Measurements from ENCODE around the gene ATG9B. TPM values are rescaled to one million over a fixed set of nuclear protein-coding genes. Genes with fewer than 3 reads are reported as not detected.
A peak's percentile ranks its signal among the peaks of the same experiment; 100 is the strongest.

The ATG9B gene
- polyA plus RNA-seq, 1 of the 3 experiments (the other 2 are of a cell fraction) = 0.67 TPM

DNA sequence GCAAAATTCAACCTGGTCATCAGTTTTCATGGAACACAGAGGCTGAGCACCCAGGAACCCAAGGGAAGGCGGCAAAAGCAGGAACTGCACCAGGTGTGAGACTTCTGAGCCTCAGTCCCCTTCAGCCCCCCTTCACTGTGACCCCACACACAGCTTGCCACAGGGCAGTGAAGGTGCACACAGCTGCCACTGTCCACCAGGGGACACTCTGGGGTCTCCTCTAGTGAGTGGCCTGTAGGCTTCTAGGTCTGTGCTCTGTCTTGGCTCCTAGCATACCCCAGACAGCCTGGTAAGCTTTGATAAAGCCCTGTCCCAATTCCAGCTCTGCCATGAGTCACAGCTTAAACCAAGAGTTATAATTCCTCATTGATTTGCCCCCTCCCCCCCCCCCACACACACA lies 58.3 kb downstream of the ATG9B start:
- ChIA-PET CTCF (interaction anchor here (0.5 to 27.1 kb wide), 23 partner anchors 8 to 194 kb away, joined by 3 to 761 read pairs (median 23); partner anchors contain the start of gene NOS3), POLR2A (interaction anchor here (0.5 to 5.5 kb wide), 5 partner anchors 10 to 48 kb away, joined by 3 to 41 read pairs (median 14); no protein-coding TSS in a partner anchor)
- Histone ChIP-seq H3K4me3 (ENCODE audit: low read depth in 2 of 2, low read length in 1 of 2) (no peak overlapping the region), H3K79me2 (ENCODE audit: insufficient read depth) (no peaks in the 10 kb centered on the region), H3K4me2 (no peak overlapping the region), H3K9ac (no peak overlapping the region), H4K20me1 (ENCODE audit: insufficient read depth) (no peaks in the 10 kb centered on the region), H3K9me2 (no peaks in the 10 kb centered on the region), H3K27me3 (ENCODE audit: insufficient read depth) (peaks cover 46% of the 10 kb centered on the region), H3F3A (replicated peaks; ENCODE audit: insufficient read depth) (no peaks in the 10 kb centered on the region), H3K36me3 (replicated peaks in 1 of 2; ENCODE audit: control insufficient read depth in 1 of 2, insufficient read depth in 2 of 2, low read length in 1 of 2) (no peaks in the 10 kb centered on the region), H2AFZ (ENCODE audit: low read depth) (no peak overlapping the region), H3K9me3 (no peaks in the 10 kb centered on the region), H3K27ac (ENCODE audit: low read depth in 2 of 2, low read length in 1 of 2) (peak overlapping the region in 1 of 2 experiments; percentile 97; a peak in 2 of 4 replicates), H3K4me1 (ENCODE audit: control insufficient read depth in 1 of 2, insufficient read depth in 2 of 2, low read depth in 1 of 2, low read length in 1 of 2) (peaks cover 0 to 94% of the 10 kb centered on the region in 2 experiments; a peak in 2 of 4 replicates)
- TF ChIP-seq GATA2 (CRISPR knock-in tag; IDR thresholded peaks at IDR 0.05) = peak; percentile 33; the same call in 1 of the 2 replicates
- no peak for TF ChIP-seq GABPA (IDR thresholded peaks at IDR 0.05; ENCODE audit: low read depth)
- peak; percentile 76 for TF ChIP-seq RAD21 (IDR thresholded peaks at IDR 0.05; ENCODE audit: low read length)
- TF ChIP-seq SMC3 (IDR thresholded peaks at IDR 0.05; ENCODE audit: low read depth, low read length) = peak; percentile 76
- TF ChIP-seq, protein P1, sequence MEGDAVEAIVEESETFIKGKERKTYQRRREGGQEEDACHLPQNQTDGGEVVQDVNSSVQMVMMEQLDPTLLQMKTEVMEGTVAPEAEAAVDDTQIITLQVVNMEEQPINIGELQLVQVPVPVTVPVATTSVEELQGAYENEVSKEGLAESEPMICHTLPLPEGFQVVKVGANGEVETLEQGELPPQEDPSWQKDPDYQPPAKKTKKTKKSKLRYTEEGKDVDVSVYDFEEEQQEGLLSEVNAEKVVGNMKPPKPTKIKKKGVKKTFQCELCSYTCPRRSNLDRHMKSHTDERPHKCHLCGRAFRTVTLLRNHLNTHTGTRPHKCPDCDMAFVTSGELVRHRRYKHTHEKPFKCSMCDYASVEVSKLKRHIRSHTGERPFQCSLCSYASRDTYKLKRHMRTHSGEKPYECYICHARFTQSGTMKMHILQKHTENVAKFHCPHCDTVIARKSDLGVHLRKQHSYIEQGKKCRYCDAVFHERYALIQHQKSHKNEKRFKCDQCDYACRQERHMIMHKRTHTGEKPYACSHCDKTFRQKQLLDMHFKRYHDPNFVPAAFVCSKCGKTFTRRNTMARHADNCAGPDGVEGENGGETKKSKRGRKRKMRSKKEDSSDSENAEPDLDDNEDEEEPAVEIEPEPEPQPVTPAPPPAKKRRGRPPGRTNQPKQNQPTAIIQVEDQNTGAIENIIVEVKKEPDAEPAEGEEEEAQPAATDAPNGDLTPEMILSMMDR (IDR thresholded peaks at IDR 0.05) = peak; percentile 37
- TF ChIP-seq MXI1 (IDR thresholded peaks at IDR 0.05; ENCODE audit: low read depth, low read length) = no peak; the same call in 1 of the 2 replicates
- no peak for TF ChIP-seq CHD2 (IDR thresholded peaks at IDR 0.05; ENCODE audit: low read length, partially characterized antibody)
- TF ChIP-seq ELF1 (IDR thresholded peaks at IDR 0.05) = no peak
- TF ChIP-seq RCOR1 (IDR thresholded peaks at IDR 0.05; ENCODE audit: low read length) = peak; percentile 46; the same call in 1 of the 2 replicates
- TF ChIP-seq, protein P2, sequence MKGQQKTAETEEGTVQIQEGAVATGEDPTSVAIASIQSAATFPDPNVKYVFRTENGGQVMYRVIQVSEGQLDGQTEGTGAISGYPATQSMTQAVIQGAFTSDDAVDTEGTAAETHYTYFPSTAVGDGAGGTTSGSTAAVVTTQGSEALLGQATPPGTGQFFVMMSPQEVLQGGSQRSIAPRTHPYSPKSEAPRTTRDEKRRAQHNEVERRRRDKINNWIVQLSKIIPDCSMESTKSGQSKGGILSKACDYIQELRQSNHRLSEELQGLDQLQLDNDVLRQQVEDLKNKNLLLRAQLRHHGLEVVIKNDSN (IDR thresholded peaks at IDR 0.05; ENCODE audit: borderline replicate concordance, low read depth) = no peak
- 65% methylated on average over 1 of the region's 1 CpG for WGBS (ENCODE audit: low lambda C conversion rate)
- DNase-seq = peak; percentile 78

DNA sequence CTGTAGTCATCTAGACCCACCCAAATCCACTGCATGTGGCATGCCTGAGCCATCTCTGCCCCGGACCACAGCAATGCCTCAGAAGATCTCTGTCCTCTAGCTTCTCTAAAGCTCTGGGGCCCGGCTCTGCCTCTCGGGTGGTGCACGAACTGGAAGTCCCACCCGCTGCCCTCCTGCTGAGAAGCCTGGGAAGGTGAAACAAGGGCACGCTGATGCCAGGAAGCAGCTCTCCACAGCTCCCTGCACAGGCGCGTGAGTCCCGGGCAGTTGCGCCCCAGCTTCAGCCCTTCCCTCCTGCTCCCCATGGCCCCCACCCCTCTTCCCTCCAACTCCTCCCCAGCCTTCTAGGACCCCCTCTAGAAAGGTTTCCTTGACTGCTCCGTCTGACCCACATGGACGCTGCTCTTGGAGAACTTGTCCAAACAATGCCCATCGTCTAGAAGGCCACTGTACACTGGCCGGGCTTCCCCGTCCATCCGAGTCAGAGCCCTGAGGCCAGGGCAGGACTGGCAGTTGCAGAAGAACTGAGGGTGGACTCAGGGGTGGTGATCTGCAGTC lies 58.9 kb downstream of the ATG9B start:
- no peaks in the 10 kb centered on the region for H3F3A ChIP-seq (replicated peaks; ENCODE audit: insufficient read depth)
- POLR2A ChIA-PET = interaction anchor here (0.9 to 5.5 kb wide), 9 partner anchors 9 to 23 kb away, joined by 3 to 41 read pairs (median 9); no protein-coding TSS in a partner anchor

More for the DNA sequence above, 58.9 kb downstream of the ATG9B start:
- Histone ChIP-seq H3K9me3 (no peaks in the 10 kb centered on the region), H4K20me1 (ENCODE audit: insufficient read depth) (no peaks in the 10 kb centered on the region), H3K27ac (ENCODE audit: low read depth in 2 of 2, low read length in 1 of 2) (peak overlapping the region in 1 of 2 experiments; percentile 97; a peak in 2 of 4 replicates), H3K79me2 (ENCODE audit: insufficient read depth) (no peaks in the 10 kb centered on the region), H3K27me3 (ENCODE audit: insufficient read depth) (peaks cover 39% of the 10 kb centered on the region), H2AFZ (ENCODE audit: low read depth) (no peak overlapping the region), H3K4me1 (ENCODE audit: control insufficient read depth in 1 of 2, insufficient read depth in 2 of 2, low read depth in 1 of 2, low read length in 1 of 2) (peaks cover 0 to 92% of the 10 kb centered on the region in 2 experiments; a peak in 2 of 4 replicates), H3K4me3 (ENCODE audit: low read depth in 2 of 2, low read length in 1 of 2) (no peak overlapping the region), H3K9me2 (no peaks in the 10 kb centered on the region), H3K9ac (no peak overlapping the region), H3K4me2 (no peak overlapping the region), H3K36me3 (replicated peaks in 1 of 2; ENCODE audit: control insufficient read depth in 1 of 2, insufficient read depth in 2 of 2, low read length in 1 of 2) (no peaks in the 10 kb centered on the region)
- no peak for DNase-seq
- CTCF ChIA-PET = interaction anchor here (0.5 to 27.1 kb wide), 29 partner anchors 8 to 193 kb away, joined by 3 to 761 read pairs (median 15); partner anchors contain the start of gene NOS3
- TF ChIP-seq EP300 (IDR thresholded peaks at IDR 0.05; ENCODE audit: borderline replicate concordance in 1 of 2, low read depth in 1 of 2, low read length in 1 of 2) (no peak), TAF1 (IDR thresholded peaks at IDR 0.05; ENCODE audit: borderline replicate concordance, low read depth, low read length) (no peak)
- WGBS (ENCODE audit: low lambda C conversion rate) = 74% methylated on average over 16 of the region's 16 CpGs

Other genes with a start within 250 kb of the ATG9B start
- gene TMEM176B, start 224.1 kb downstream of the ATG9B start, polyA plus RNA-seq (2012; rRNA removed) = 0.15 TPM in 1 of 2 replicates, not detected in the other
- not detected in 2 replicates for gene TMEM176A, start 223.7 kb downstream of the ATG9B start, polyA plus RNA-seq (2012; rRNA removed)
- not detected in 2 replicates for gene AOC1, start 172.0 kb downstream of the ATG9B start, polyA plus RNA-seq (2012; rRNA removed)
- 2.2 and 6.4 TPM in 2 replicates for gene KCNH2, start 46.2 kb downstream of the ATG9B start, polyA plus RNA-seq (2012; rRNA removed)
- gene NOS3, start 33.5 kb downstream of the ATG9B start, polyA plus RNA-seq (2012; rRNA removed) = 0.15 and 0.41 TPM in 2 replicates
- gene ABCB8, start 4.0 kb upstream of the ATG9B start, polyA plus RNA-seq (2012; rRNA removed) = 36.0 and 38.3 TPM in 2 replicates
- 4.0 and 4.5 TPM in 2 replicates for gene ASIC3, start 24.0 kb upstream of the ATG9B start, polyA plus RNA-seq (2012; rRNA removed)
- 123 and 125 TPM in 2 replicates for gene CDK5, start 33.4 kb upstream of the ATG9B start, polyA plus RNA-seq (2012; rRNA removed)
- gene SLC4A2, start 35.1 kb upstream of the ATG9B start, polyA plus RNA-seq (2012; rRNA removed) = 123 and 167 TPM in 2 replicates
- gene FASTK, start 56.3 kb upstream of the ATG9B start, polyA plus RNA-seq (2012; rRNA removed) = 125 and 148 TPM in 2 replicates
- gene TMUB1, start 59.0 kb upstream of the ATG9B start, polyA plus RNA-seq (2012; rRNA removed) = 37.8 and 60.6 TPM in 2 replicates
- gene AGAP3, start 62.0 kb upstream of the ATG9B start, polyA plus RNA-seq (2012; rRNA removed) = 108 and 126 TPM in 2 replicates
- not detected in 2 replicates for gene GBX1, start 143.2 kb upstream of the ATG9B start, polyA plus RNA-seq (2012; rRNA removed)
- gene ASB10, start 162.8 kb upstream of the ATG9B start, polyA plus RNA-seq (2012; rRNA removed) = not detected in 2 replicates
- not detected in 2 replicates for gene H2BK1, start 186.0 kb upstream of the ATG9B start, polyA plus RNA-seq (2012; rRNA removed)
- gene ABCF2, start 202.7 kb upstream of the ATG9B start, polyA plus RNA-seq (2012; rRNA removed) = 75.4 and 102 TPM in 2 replicates
- gene CHPF2, start 208.0 kb upstream of the ATG9B start, polyA plus RNA-seq (2012; rRNA removed) = 60.4 and 68.6 TPM in 2 replicates
- gene SMARCD3, start 224.2 kb upstream of the ATG9B start, polyA plus RNA-seq (2012; rRNA removed) = 60.5 and 62.8 TPM in 2 replicates